Measurements from ENCODE around the gene MTMR12.

The MTMR12 gene

DNA sequence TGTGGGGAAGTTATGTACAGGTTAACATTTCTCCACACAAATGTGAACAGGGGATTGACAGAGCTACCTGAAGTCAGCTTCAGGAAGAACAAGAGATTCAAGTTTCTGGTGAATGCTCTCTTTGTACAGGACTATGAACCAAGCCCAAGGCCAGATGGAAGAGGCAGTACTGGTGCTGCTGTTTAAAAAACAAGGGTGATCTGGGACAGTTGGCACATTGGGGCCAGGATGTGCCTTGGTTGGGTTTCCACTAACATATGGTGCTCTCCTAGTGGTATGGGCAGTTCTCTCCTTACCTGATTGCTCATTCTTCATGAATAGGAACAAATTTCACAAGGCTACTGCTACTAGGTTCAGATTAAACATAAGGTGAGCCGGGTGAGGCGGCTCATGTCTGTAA, 40.0 kb downstream of the MTMR12 start:
- no peak for DNase-seq

DNA sequence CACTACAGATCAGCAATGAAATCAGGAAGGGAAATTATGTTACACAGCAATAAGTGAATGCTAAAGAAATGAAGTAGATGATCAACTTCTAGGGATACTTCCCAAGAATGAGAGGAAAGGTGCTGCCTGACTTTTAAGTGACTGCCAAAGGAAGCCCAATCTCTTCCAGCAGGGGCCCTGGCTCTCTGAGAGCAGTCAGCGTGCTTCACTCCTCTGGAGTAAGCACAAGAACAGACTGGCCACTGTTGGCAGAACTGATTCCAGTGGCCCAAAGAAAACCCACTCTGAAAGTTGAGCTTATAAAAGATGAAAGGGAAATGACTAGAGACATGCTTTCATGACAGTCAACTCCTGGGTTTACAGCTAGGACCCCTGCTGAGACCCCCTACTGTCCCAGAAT, 41.8 kb downstream of the MTMR12 start:
- no peak for DNase-seq

DNA sequence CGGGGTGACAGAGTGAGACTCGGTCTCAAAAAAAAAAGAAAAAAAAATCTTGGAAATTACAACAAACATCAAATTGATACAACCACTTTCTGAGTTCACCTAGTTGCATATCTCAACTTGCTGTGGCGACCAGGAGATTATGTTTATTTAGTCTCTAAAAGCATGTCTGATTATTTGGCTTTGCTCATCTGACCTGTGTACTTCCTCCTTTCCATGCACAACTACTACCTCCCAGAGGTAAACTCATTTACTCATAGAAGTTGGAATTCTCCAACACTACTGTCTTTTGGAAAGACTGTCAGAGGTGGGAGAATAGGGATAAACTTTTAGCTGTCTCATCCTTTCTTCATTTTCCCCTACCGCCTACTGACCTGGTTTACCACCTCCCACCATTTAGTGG, 42.6 kb downstream of the MTMR12 start:
- no peak for DNase-seq

DNA sequence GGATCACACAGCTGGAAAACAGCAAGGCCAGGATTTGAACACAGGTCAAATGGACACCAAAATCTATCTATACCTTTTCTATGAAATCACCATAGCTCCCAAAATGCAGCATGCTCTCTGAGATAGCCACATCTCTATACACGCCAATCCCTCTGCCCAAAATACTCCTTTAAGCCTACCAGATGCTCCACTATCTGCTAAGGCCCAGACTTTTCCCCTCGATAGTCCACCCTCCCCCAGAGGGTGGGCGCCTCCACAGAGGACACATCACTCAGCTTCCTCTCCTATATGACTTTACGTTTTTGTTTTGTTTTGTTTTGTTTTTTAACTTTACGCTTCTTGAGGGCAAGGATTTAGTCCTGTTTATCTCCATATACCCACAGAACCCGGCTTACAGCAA, 46.8 kb downstream of the MTMR12 start:
- no peak for DNase-seq

DNA sequence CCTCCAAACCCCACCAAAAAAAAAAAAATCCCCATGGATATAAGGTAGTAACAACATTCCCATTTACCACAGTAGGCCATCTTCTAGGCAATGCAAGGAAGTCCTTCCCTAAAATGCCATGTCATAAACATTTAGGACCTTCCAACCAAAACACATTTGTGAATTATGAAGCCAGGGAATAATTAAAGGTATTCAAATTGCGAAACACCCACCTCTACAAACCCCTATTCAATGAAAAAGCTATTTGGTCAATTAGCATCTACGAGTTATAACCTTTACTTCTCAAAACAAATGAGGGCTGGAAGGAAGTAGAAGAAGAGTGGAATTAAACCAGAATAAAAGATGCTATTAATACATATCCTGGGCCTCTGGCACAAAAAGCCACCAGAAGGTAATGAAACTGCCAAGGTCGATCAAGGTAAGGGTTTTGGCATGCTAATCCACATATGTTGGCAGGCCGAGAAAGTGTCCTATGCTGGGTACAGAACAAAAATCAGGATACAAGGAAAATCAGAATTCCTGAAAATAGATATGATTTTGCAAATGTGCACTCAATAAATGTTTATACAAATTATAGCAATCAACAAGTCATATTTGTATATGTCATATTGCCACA, 47.7 kb downstream of the MTMR12 start:
- peak in 1 of 2 experiments; percentile 26 for DNase-seq

DNA sequence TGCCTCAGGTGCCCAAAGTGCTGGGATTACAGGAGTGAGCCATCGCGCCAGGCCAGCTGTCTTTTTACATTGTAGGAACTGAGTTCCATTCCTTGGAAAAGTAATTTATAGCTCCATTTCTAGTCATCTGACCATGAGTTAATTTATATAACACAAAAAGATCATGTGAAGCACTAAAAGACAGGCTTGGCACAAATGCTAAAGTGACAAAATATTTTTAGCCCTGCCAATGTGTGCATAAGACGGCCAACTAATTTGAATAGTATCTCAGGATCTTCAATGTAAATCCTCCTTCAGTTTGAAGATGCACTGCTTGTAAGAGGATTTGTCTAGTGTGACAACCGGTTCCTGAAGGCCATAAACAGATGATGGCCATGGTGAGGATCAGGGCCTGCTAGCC, 49.1 kb downstream of the MTMR12 start:
- no peak for DNase-seq

DNA sequence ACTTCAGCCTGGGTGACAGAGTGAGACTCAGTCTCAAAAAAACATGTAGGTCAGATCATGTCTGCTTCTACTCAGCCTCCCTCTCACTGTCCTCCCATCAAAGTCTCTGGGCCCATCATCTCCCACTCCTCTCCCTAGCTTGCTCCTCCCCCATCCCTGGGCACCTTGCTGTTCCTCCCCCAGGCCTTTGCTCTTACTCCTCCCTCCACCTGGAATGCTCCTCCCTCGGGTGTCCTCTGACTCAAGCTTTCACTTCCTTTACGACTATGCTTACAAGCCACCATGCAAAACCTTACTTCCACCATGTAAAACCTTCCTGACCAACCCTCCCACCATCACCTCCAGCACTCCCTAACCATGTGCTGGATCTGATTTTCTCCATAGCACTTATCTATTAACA, 51.5 kb downstream of the MTMR12 start:
- no peak for DNase-seq

DNA sequence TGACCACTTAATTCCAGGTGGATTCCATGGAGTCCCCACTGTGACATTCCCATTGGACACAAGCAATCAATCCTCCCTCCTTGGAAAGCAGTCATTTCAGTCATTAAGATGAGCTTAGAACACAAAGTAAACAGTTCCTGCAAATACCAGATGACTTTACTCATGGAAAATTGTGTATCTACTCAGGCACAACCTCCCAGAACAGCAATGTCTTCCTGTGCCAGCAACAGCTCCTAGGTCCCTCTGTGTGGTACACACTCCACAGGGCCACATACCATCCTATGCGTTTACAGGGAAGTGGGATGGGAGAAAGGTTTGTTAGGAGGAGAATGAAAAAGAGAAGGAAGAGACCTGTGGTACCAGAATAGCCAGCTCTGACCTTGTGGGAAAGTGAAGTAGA, 53.7 kb downstream of the MTMR12 start:
- DNase-seq: no peak

DNA sequence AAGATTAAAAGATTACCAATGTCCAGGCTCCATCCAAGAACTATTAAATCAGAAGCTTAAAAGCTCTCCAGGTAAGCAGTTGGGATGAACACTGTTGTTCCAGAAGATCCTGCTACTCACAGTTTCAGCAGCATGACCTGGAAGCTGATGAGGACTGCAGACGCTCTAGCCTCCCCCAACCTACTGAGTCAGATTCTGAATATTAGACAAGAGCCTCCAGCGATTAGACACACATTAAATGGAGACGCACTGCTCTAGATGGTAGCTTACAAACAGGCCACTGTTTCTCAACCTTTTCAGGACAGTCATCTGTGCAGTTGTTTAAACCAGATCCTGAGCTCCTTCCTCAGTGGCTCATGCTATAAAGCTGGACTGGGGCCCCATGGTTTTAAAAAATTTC, 54.3 kb downstream of the MTMR12 start:
- no peak for DNase-seq

DNA sequence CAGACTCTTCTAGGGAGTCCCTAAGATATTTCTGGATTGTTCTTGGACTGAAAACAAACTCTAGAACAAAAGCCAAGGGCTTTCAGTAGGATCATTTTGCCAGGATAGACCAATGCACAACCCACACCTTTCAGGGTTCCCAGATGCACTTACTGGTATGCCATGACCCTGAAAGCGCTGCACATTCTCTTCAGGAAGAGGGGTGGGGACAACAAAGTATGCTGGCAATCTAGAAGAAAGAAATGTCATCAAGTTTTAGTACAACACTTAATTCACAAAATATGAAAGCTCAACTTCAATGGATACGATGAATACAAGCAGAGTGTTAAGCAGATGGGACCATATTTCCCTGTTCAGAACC, 57.2 kb downstream of the MTMR12 start:
- DNase-seq: no peak

DNA sequence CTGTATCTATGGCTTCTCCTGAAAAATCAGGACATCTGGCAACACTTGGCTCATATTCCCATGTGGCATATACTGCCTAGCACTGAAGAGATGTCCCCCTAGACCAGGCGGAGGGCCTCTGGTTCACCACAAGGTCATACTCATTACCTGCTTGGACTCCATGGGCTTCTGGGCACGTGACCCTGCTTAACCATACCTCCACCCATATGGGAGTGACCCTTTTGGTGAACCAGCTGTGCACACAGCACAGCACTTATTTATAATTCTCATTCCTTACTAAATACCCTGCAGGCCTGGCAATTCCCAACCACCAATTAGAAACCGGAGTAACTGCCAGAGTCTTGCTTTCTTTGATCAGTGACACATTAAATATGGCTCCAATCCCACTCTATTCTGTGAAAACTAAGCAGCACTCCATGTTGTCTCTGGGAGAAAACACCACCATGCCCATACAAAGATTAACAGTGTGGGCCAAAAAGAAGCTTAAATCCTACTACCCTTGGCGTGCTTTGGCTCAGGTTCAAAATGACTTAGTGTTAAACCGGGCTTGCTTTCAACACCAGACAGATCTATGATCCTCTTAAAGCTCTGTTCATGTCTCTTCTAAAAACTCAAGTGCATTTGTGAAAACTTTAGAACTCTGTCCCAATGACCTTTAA, 57.7 kb downstream of the MTMR12 start:
- peak; percentile 91 to 97 for DNase-seq

DNA sequence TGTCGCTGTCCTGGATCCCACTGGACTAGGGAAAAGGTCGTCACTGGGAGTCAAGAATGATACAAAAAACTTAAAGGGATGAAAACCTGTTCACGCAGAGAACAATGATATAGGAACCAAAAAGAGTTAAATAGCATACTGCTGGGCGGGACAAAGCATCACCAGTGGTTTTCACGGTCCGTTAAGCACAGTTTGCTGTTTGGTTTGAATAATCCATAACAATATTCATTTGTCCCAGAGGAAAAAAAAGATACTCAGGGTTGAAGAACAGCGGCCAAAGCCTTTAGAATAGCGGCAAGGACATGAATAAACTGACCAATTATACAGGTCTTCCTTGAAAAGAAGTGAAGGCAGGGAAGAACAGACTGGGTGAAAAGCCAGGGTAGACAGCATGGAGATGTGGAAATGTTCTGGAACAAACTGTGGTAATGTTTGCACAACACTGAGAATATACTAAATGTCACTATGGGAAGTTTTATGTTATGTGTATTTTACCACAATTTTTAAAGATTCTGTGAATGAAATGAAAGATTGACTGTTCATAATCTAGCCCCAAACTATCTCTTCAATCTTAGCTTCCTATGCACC, 60.8 kb downstream of the MTMR12 start:
- no peak for DNase-seq

DNA sequence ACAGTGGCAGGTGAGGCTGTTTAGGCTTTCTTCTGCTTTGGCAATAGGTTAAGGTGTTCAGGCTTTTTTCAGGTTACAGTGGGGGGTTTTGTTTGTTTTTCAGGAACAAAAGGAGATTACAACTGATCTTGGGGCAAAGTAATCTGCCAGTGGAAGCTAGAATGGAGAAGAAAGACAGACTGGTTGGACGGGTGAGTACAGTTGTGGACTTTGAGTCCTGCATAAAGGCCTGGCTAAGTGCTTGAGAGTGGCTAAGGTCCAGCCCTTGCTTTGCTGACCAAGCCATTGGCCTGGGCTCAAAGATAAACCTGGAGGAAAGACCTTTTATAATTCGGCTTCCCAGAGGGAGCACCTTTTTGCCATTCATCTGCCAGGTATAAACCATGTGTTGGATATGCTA, 63.1 kb downstream of the MTMR12 start:
- DNase-seq: no peak

DNA sequence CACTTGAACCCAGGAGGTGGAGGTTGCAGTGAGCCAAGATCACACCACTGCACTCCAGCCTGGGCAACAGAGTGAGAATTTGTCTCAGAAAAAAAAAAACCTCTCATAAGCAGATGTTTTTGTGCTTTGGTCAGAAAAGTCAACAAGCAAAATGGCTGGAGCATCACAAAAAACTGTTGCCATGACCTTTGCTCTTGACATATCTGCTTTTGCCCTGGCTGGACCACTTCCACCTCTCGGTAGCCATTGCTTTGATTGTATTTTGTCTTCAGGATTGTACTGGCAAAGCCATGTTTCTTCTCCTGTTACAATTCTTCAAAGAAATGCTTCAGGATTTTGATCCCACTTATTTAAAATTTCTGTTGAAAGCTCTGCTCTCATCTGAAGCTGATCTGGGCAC, 67.0 kb downstream of the MTMR12 start:
- DNase-seq: no peak

DNA sequence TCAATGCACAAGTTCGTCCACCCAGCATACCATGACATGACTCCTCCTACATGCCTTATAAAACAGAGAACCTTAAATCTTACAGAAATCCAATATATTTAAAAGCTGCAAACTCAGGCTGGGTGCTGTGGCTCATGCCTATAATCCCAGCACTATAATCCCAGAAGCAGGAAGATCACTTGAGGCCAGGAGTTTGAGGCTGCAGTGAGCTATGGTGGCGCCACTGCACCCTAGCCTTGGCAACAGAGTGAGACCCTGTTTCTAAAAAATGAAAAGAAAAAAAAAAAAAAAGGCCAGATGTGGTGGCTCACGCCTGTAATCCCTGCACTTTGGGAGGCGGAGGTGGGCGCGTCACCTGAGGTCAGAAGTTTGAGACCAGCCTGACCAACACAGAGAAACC, 68.7 kb downstream of the MTMR12 start:
- no peak for DNase-seq

DNA sequence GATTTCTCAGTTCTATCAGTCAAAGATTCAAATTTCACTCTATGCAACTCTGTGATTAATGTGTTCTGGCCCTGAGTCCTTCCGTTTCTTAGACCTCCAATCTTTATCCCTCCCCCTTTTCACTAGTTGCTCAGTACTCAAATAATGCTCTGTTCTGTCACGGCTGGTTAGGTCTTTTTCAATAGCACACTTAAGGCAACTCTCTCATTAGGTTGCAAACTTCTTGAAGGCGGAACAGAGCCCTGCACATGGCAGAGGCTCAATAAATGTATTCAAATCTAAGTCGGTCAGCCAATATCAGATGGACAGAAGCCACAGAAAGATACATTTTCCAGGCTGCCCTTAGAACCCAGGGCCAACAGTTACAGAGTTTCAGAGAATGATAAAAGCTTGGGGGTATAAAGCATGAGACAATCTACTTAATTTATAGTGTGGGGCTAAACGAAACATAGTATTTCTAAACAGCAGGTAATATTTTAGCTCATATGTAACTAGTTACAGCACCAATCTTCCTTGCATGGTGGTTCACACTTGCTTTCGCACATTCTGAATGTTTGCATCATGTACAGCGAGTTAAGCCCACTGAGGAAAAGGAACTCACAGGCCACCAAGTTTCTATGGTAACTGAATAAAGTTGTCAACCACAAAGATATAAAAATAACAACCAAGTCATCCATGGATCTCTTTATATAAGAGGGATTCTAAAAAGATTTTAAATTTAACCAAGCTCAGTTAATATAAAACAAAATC, 71.5 kb downstream of the MTMR12 start:
- no peak for DNase-seq

DNA sequence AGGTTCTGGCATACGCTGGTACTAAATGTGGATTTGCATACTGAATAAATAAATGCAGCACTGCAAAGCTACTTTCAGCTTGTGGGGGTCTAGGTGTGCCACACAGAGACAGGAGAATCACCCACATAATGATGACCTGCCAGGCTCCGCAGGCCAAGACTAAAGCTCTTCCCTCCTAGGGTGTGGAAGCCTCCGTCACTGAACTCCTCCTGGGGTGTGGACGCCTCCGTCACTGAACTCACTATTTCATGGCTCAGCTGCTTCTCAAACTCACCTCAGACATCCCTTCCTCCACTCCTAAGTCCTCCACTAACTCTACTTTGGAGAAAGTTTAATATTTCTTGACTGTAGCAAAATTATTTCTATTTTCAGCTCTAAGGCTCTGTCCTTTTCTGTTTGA, 73.4 kb downstream of the MTMR12 start:
- no peak for DNase-seq

DNA sequence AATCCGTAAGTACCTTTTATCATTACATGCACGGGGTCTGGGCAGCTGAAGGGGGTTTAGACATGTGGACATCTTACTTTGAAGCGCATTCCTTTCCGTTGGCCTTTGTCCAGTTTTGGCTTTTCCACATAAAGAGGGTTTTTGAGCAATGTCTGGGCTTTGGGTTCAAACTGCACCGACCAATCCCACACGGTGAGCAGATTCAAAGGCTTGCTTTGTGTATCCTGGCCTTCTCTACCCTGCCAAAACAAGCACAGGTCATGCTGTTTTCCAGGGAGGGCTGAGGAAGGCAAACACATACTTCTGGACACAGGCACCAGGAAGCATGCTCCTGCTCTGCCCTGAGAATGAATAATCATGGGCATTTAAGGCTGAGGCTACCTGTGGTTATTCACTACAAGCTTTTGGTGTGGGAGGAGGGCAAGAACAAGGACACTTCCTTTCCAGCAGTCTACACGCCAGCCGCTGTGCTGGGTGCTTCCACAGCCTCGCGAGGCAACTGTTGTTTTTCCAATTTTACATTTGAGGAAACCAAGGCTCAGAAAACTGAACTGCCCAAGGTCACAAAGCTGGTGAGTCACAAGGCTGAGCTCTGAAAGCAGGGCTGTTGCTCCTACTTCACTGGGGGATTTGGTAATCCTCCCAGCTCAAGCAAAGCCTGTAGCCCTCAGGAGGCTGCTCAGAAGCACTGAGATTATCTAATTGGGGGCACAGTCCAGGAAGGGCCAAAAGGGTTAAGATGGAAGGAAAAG, 78.9 kb downstream of the MTMR12 start:
- no peak for DNase-seq

DNA sequence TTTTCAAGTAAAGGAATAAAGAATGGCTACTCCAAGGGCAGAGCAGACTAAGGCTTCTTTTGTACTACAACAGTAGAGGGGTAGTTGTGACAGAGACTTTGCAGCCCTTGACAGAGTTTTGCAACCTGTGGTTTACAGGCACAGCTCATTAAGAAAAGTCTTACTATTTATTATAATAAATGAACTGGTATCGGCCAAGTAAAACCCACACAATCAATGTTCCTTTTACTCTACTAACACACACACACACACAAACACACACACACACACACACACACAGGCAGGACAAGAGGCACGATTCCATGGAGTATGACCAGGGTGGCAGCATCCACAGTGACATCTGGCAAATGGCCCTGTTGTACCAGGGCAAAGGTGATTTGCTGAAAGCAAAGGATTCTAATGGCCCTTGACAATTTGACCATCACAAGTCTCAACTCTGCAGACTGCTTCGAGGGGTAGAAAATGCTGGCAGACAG, 79.5 kb downstream of the MTMR12 start:
- DNase-seq: no peak

DNA sequence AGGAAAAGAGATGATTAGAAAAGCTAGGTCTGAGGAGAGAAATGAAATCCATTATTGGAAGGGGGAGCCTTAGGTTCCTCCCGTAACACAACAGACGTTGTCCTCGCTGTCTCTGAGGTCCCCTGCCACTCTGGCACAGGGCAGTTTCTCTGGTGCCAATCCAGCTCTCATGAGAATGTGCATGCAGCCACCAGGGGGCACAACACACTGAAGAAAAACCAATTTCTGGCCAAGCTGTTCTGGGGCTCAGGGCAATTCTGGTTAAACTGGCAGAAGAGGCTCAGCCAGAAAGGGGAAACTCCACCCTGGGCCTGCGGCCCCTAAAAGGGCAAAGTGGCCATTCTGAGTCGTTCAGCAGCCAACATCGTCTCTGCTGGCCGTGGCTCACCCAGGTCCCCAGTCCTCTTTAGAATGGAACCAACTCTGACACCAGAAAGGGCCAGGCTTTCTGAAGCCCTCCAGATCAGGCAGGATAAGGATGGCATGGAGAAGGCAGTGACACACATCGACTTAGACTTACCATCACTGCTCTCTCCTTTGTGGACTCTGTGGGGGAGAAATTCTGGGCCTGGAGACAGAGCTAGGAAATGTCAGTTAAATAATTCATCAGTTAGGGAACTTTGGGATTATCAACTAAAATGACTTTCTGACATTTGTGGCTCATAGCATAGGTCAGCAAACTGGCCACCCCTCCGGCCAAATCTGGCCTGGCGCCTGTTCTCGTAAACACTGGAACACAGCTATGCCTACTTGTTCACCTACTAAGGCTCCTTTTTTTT, 80.1 kb downstream of the MTMR12 start:
- peak; percentile 79 to 88 for DNase-seq

DNA sequence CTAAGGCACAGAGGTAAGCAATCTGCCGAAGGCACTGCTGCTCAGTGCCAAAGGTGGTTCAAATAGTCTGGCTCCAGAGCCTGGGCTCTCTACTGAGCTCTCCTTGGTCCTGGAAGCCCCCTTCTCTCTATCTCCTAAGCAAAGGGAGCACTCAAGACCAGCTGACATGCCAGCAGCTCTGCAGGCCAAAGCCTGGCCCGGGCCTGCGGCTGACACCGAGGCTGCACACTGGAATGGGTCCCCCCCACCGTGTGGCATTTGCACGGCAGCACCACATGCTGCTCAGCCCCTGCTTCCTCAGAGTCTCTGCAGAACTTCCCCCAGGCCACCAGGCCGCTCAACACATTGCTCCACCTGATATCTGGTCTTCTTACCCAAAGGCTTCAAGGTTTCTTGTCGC, 80.8 kb downstream of the MTMR12 start:
- DNase-seq: no peak

DNA sequence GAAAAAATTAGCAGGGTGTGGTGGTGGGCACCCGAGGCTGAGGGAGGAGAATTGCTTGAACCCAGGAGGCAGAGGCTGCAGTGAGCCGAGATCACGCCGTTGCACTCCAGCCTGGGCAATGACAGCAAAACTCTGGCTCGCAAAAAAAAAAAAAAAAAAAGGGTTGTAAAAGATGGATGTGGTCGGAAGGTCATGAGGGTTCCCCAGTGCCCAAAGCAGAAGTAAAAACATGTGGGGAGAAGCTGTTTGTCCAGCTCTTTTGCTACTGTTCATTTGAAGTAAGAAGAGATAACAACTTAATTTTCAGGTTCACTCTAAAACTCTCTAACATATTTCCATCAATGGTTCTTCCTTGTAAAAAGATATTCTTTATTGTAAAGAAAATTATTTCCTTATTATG, 81.5 kb downstream of the MTMR12 start:
- no peak for DNase-seq
